HepG2 (cell line): Measurements from ENCODE around the gene MORF4L1. TPM values are rescaled to one million over a fixed set of nuclear protein-coding genes. Genes with fewer than 3 reads are reported as not detected.

Source experiments
- ATAC-seq: fragments of 200-7000 bp; cut with Tn5 transposase; 3 replicates; pipeline ENCODE4 v1.9.1; 2020; ENCODE audit warnings: mild to moderate bottlenecking, moderate library complexity
- BruUV-seq: library from RNA; stranded (reverse); fragments of 400-500 nt; replicated peaks from 2 replicates; lab custom pipeline; 2021; lab: Mats Ljungman, UMichigan
- CTCF ChIA-PET: fragments of 300-600 bp; formaldehyde crosslinking; extraction: SDS; loops from one replicate; lab custom pipeline; 2021; ENCODE audit warnings: low total read pairs, inconsistent platforms, low intra/inter-chr PET ratio; lab: Yijun Ruan, JAX
- POLR2A ChIA-PET: fragments of 350-600 bp; sonication (Branson Sonifier 250); formaldehyde crosslinking; loops from one replicate; lab custom pipeline; 2020; ENCODE audit warnings: antibody characterized with exemption, inconsistent platforms; lab: Yijun Ruan, JAX
- DNase-seq: peaks from one replicate; pipeline ENCODE4 v3.0.0-alpha.2; 2015; ENCODE audit warnings: low spot score
- FAIRE-seq: peaks from 3 replicates; lab custom pipeline; 2011; peaks lifted over from hg19 to GRCh38; lab: Jason Lieb, UNC
- H2AFZ ChIP-seq: one replicate; pipeline ENCODE4 v1.6.1; 2011; ENCODE audit warnings: low read length, inconsistent platforms
- H3K27ac ChIP-seq: fragments of 300-600 bp; 3 replicates; pipeline ENCODE4 v1.8.0; 2011; ENCODE audit warnings: mixed run types, mild to moderate bottlenecking, mixed read lengths, low read length, inconsistent platforms; ENCODE audit not compliant: insufficient read depth; ENCODE audit errors: extremely low read length
- H3K27me3 ChIP-seq, 2 experiments: fragments of 200-600 bp in 1 of 2; 2 replicates in 1 of 2; 3 replicates in 1 of 2; pipeline versions ENCODE4 v1.6.0 to v1.8.0; 2011; ENCODE audit warnings: low read length in 2 of 2, mild to moderate bottlenecking in 2 of 2, moderate library complexity in 2 of 2, inconsistent platforms in 1 of 2; ENCODE audit not compliant: insufficient read depth in 2 of 2, control insufficient read depth in 1 of 2
- H3K36me3 ChIP-seq, 2 experiments: fragments of 200-600 bp in 1 of 2; replicated peaks in 1 of 2; 2 replicates in 1 of 2; 3 replicates in 1 of 2; pipeline versions ENCODE4 v1.5.1 to v1.8.0; 2011; ENCODE audit warnings: low read length in 2 of 2, inconsistent platforms in 1 of 2; ENCODE audit not compliant: insufficient read depth in 2 of 2, control insufficient read depth in 1 of 2
- H3K4me1 ChIP-seq: 2 replicates; pipeline ENCODE4 v1.5.1; 2012; ENCODE audit warnings: low read length, inconsistent platforms; ENCODE audit not compliant: insufficient read depth
- H3K4me2 ChIP-seq: 2 replicates; pipeline ENCODE4 v1.6.0; 2011; ENCODE audit warnings: low read depth, low read length, inconsistent platforms
- H3K4me3 ChIP-seq, 3 experiments: fragments of 200-600 bp in 1 of 3; sonication (generic), shearing (Covaris generic) in 1 of 3; replicated peaks in 1 of 3; 2 replicates each; pipeline ENCODE4 v1.5.1; 2011 to 2016; ENCODE audit warnings: low read length in 3 of 3, inconsistent platforms in 2 of 3, low read depth in 2 of 3, mild to moderate bottlenecking in 2 of 3, control low read depth in 1 of 3, mixed read lengths in 1 of 3; ENCODE audit not compliant: insufficient read depth in 1 of 3
- H3K79me2 ChIP-seq: one replicate; pipeline ENCODE4 v1.6.1; 2011; ENCODE audit warnings: low read length, inconsistent platforms; ENCODE audit not compliant: insufficient read depth
- H3K9ac ChIP-seq: 2 replicates; pipeline ENCODE4 v1.6.0; 2011; ENCODE audit warnings: mild to moderate bottlenecking, low read depth, low read length, inconsistent platforms; ENCODE audit not compliant: insufficient read depth
- H3K9me3 ChIP-seq: 2 replicates; pipeline ENCODE4 v1.5.1; 2012; ENCODE audit warnings: mild to moderate bottlenecking, low read length
- H4K20me1 ChIP-seq: 2 replicates; pipeline ENCODE4 v1.6.0; 2011; ENCODE audit warnings: inconsistent platforms, mild to moderate bottlenecking, low read length, moderate library complexity; ENCODE audit not compliant: insufficient read depth
- ARNTL ChIP-seq: sonication (generic); formaldehyde crosslinking; IDR thresholded peaks from 2 replicates; pipeline ENCODE4 v1.4.0; 2020; ENCODE audit warnings: mild to moderate bottlenecking, missing genetic modification reagents
- FIP1L1 ChIP-seq: fragments of 200-400 bp; formaldehyde crosslinking; IDR thresholded peaks from 2 replicates; pipeline ENCODE4 v1.6.1; 2018; ENCODE audit warnings: low read depth, mild to moderate bottlenecking, low read length, moderate library complexity, borderline replicate concordance; ENCODE audit not compliant: insufficient read depth
- IKZF5 ChIP-seq: IDR thresholded peaks from 2 replicates; pipeline ENCODE4 v1.6.1; 2018; ENCODE audit warnings: missing genetic modification reagents, mild to moderate bottlenecking, missing compliant biosample characterization
- SIN3A ChIP-seq: IDR thresholded peaks from 2 replicates; pipeline ENCODE4 v1.6.1; 2011; ENCODE audit warnings: low read depth, mild to moderate bottlenecking, control low read depth, low read length, borderline replicate concordance
- TERF1 ChIP-seq: sonication (generic); formaldehyde crosslinking; IDR thresholded peaks from 2 replicates; pipeline ENCODE4 v1.8.0; 2022; ENCODE audit warnings: mild to moderate bottlenecking, missing genetic modification reagents, moderate library complexity
- ZNF629 ChIP-seq: sonication (generic); formaldehyde crosslinking; conservative IDR thresholded peaks from 2 replicates; pipeline ENCODE4 v1.5.0; 2020; ENCODE audit warnings: missing genetic modification reagents
- ZUFSP ChIP-seq: sonication (generic); formaldehyde crosslinking; IDR thresholded peaks from 2 replicates; pipeline ENCODE4 v1.9.0; 2021; ENCODE audit warnings: missing genetic modification reagents, mild to moderate bottlenecking, borderline replicate concordance
- WGBS: methylation state at CpG from one replicate; pipeline ENCODE4 v1.1.6; 2017; ENCODE audit warnings: low lambda C conversion rate; 5-methylcytosine and 5-hydroxymethylcytosine counted together
- in situ Hi-C: cut with HindIII; loops from 2 replicates; pipeline ENCODE4 v1.10.0; 2017; ENCODE audit warnings: low pct_unique_long_range_greater_than_20kb; ENCODE audit not compliant: extremely low pct_ligation_motif_present
- intact Hi-C: fragments of 100-400 bp; cut with micrococcal nuclease; formaldehyde crosslinking; loops from one replicate; pipeline ENCODE4 v1.10.0; 2022; ENCODE audit not compliant: unreplicated experiment
- polyA plus RNA-seq, 8 experiments: library from polyadenylated mRNA; depleted of rRNA in 3 of 8; stranded (reverse) in 7 of 8; unstranded in 1 of 8; fragments of >200 nt; fragmentation: Illumina TruSeq in 4 of 8; extraction: Trizol in 4 of 8; gene quantifications; 2 replicates each; pipeline versions ENCODE4 v1.2.1 to v1.2.3, GENCODE V29; 2011 to 2016; ENCODE audit warnings: low read depth in 4 of 8, missing spikeins in 1 of 8, mixed read lengths in 1 of 8; ENCODE audit not compliant: insufficient read depth in 1 of 8
- total RNA-seq, 5 experiments: library from RNA; depleted of rRNA; stranded (reverse); fragments of >200 nt; fragmentation: Illumina TruSeq; extraction: Trizol; gene quantifications; 2 replicates each; pipeline ENCODE4 v1.2.3, GENCODE V29; 2016; ENCODE audit warnings: low read depth in 1 of 5

MORF4L1 gene
- total and polyA plus RNA-seq, 2 of the 13 experiments (the other 11 are each of a cell fraction or from before 2014, with no cell fraction given), result 218 to 219 TPM

- 62% methylated on average over 3 of the region's 3 CpGs for WGBS
Observed at GRCh38 chr15:78841376-78841706, 31.3 kb upstream of the MORF4L1 start.

GRCh38 chr15:78841891-78842290 is 30.8 kb upstream of the MORF4L1 start:
- no peak for FAIRE-seq
- CTCF ChIA-PET, result interaction anchor here (0.8 kb wide), 1 partner anchor 32 kb away, joined by 3 read pairs; no protein-coding TSS in a partner anchor
- no peak overlapping the region for H3K9ac ChIP-seq
- no peak for DNase-seq
- ATAC-seq, result peak; percentile 31; the same call in 2 of the 3 replicates
- H3K79me2 ChIP-seq, result no peaks in the 10 kb centered on the region
- no TSS peak for BruUV-seq
- H3K27ac ChIP-seq, result no peak overlapping the region
- no peaks in the 10 kb centered on the region for H3K9me3 ChIP-seq
- no peak overlapping the region for H3K4me3 ChIP-seq
- no peaks in the 10 kb centered on the region for H3K36me3 ChIP-seq
- 46% methylated on average over 5 of the region's 6 CpGs for WGBS
- H4K20me1 ChIP-seq, result no peaks in the 10 kb centered on the region
- POLR2A ChIA-PET, result no interaction called here
- in situ Hi-C loops (no loop called here), intact Hi-C loops (no loop called here)
- no peak overlapping the region for H2AFZ ChIP-seq
- TF ChIP-seq ARNTL (CRISPR knock-in tag) (no peak), ZUFSP (no peak), TERF1 (no peak), IKZF5 (no peak), ZNF629 (0 out of 2 replicates have a peak, but pooled peaks have one; percentile 12), SIN3A (no peak)
- H3K27me3 ChIP-seq, result peaks cover 2 to 27% of the 10 kb centered on the region in 2 experiments; a peak in 3 of 5 replicates
- H3K4me2 ChIP-seq, result no peak overlapping the region
- H3K4me1 ChIP-seq, result no peaks in the 10 kb centered on the region

More at GRCh38 chr15:78841376-78841706, 31.3 kb upstream of the MORF4L1 start:
- Histone ChIP-seq H3K79me2 (no peaks in the 10 kb centered on the region), H2AFZ (no peak overlapping the region), H3K27ac (no peak overlapping the region), H3K4me3 (no peak overlapping the region), H4K20me1 (no peaks in the 10 kb centered on the region), H3K36me3 (no peaks in the 10 kb centered on the region), H3K9me3 (no peaks in the 10 kb centered on the region), H3K9ac (no peak overlapping the region), H3K4me1 (no peaks in the 10 kb centered on the region), H3K27me3 (peaks cover 2 to 27% of the 10 kb centered on the region in 2 experiments; a peak in 3 of 5 replicates), H3K4me2 (no peak overlapping the region)
- no TSS peak for BruUV-seq
- FAIRE-seq (no peak), ATAC-seq (no peak), DNase-seq (no peak)
- POLR2A ChIA-PET, result no interaction called here
- in situ Hi-C loops (no loop called here), intact Hi-C loops (no loop called here)
- CTCF ChIA-PET, result no interaction called here
- no peak for TF ChIP-seq FIP1L1
- TF ChIP-seq, all 625 proteins: peak for 0
